Vein endothelial cell (primary cell): ENCODE data around the gene MFNG. TPM values are rescaled to one million over a fixed set of nuclear protein-coding genes. Genes with fewer than 3 reads are reported as not detected.

Experiments
- total RNA-seq: library from RNA; depleted of rRNA; stranded (reverse); fragments of >200 nt; gene quantifications from 2 replicates; pipeline ENCODE4 v1.2.3, GENCODE V29; 2012

MFNG gene
- total RNA-seq = 146 and 170 TPM in 2 replicates

GRCh38 chr22:37486224-37486845, at the start of gene MFNG:
Gene MFNG, minus strand, starts transcription at chr22:37486384. Its CDS starts 207 bp downstream, at chr22:37486177.

GRCh38 chr22:37519268-37520195, 33.3 kb upstream of the MFNG start, which contains the start of gene CARD10:
Gene CARD10, minus strand, starts transcription at chr22:37519415. Its CDS starts 215 bp downstream, at chr22:37519200.

GRCh38 chr22:37427135-37427710, 59.0 kb downstream of the MFNG start, which contains the start of gene ELFN2:
Gene ELFN2, minus strand, starts transcription at chr22:37427479. Its CDS starts 51,945 bp downstream, at chr22:37375534.

Other genes with a start within 250 kb of the MFNG start
- gene RAC2, start 242.1 kb downstream of the MFNG start, total RNA-seq = 82.8 and 98.0 TPM in 2 replicates
- gene CYTH4, start 203.9 kb downstream of the MFNG start, total RNA-seq = under 0.01 and 0.10 TPM in 2 replicates
- gene ELFN2, start 58.9 kb downstream of the MFNG start, total RNA-seq = 0.10 and 0.33 TPM in 2 replicates
- 34.4 and 43.8 TPM in 2 replicates for gene CARD10, start 33.0 kb upstream of the MFNG start, total RNA-seq
- gene CDC42EP1, start 74.1 kb upstream of the MFNG start, total RNA-seq = 42.1 and 61.7 TPM in 2 replicates
- not detected in 2 replicates for gene LGALS2, start 93.7 kb upstream of the MFNG start, total RNA-seq
- gene GGA1, start 122.5 kb upstream of the MFNG start, total RNA-seq = 37.9 and 50.6 TPM in 2 replicates
- gene SH3BP1, start 153.3 kb upstream of the MFNG start, total RNA-seq = 0.98 and 1.4 TPM in 2 replicates
- 11.8 and 15.4 TPM in 2 replicates for gene PDXP, start 172.3 kb upstream of the MFNG start, total RNA-seq
- 2,855 and 3,057 TPM in 2 replicates for gene LGALS1, start 189.3 kb upstream of the MFNG start, total RNA-seq
- 15.0 and 21.0 TPM in 2 replicates for gene NOL12, start 200.0 kb upstream of the MFNG start, total RNA-seq
- gene TRIOBP, start 210.7 kb upstream of the MFNG start, total RNA-seq = 107 and 129 TPM in 2 replicates